IMR-90 (cell line): ENCODE data around the gene MEIS3. TPM values are rescaled to one million over a fixed set of nuclear protein-coding genes. Genes with fewer than 3 reads are reported as not detected.

Source experiments
- ATAC-seq: fragments of 200-7000 bp; cut with Tn5 transposase; 2 replicates; pipeline ENCODE4 v1.9.1; 2020; ENCODE audit warnings: low read depth, mild to moderate bottlenecking, moderate library complexity
- BruUV-seq: library from RNA; stranded (reverse); fragments of 400-500 nt; replicated peaks from 2 replicates; lab custom pipeline; 2021; lab: Mats Ljungman, UMichigan
- CTCF ChIA-PET: fragments of 300-600 bp; formaldehyde crosslinking; extraction: SDS; loops from one replicate; lab custom pipeline; 2021; ENCODE audit warnings: antibody characterized with exemption; lab: Yijun Ruan, JAX
- POLR2A ChIA-PET: fragments of 300-600 bp; sonication (Branson Sonifier 250); formaldehyde crosslinking; loops from one replicate; lab custom pipeline; 2022; ENCODE audit warnings: antibody characterized with exemption; ENCODE audit not compliant: unreplicated experiment; lab: Charles Lee
- DNase-seq: peaks from one replicate; pipeline ENCODE4 v3.0.0; 2013
- H2AFZ ChIP-seq: replicated peaks from 2 replicates; pipeline ENCODE3; 2013; ENCODE audit warnings: low read length, mild to moderate bottlenecking; ENCODE audit not compliant: poor library complexity
- H2AK5ac ChIP-seq: 2 replicates; pipeline ENCODE4 v1.6.1; 2013; ENCODE audit warnings: low read depth, low read length, inconsistent platforms
- H2AK9ac ChIP-seq: replicated peaks from 2 replicates; pipeline ENCODE3; 2013; ENCODE audit warnings: mild to moderate bottlenecking, low read depth, low read length, moderate library complexity; ENCODE audit not compliant: poor library complexity
- H2BK120ac ChIP-seq: 2 replicates; pipeline ENCODE4 v1.6.1; 2013; ENCODE audit warnings: low read depth, low read length, inconsistent platforms
- H2BK15ac ChIP-seq: 3 replicates; pipeline ENCODE4 v1.6.1; 2013; ENCODE audit warnings: low read depth, low read length, inconsistent platforms
- H2BK20ac ChIP-seq: 2 replicates; pipeline ENCODE4 v1.6.1; 2013; ENCODE audit warnings: low read depth, mild to moderate bottlenecking, inconsistent platforms, low read length, moderate library complexity
- H2BK5ac ChIP-seq: 2 replicates; pipeline ENCODE4 v1.6.1; 2013; ENCODE audit warnings: mild to moderate bottlenecking, low read depth, low read length, inconsistent platforms; ENCODE audit not compliant: poor library complexity, severe bottlenecking
- H3K14ac ChIP-seq: replicated peaks from 2 replicates; pipeline ENCODE4 v1.6.1; 2013; ENCODE audit warnings: low read depth, low read length, inconsistent platforms
- H3K18ac ChIP-seq: 2 replicates; pipeline ENCODE4 v1.6.1; 2013; ENCODE audit warnings: low read depth, low read length, control low read depth
- H3K23ac ChIP-seq: 2 replicates; pipeline ENCODE4 v1.6.1; 2013; ENCODE audit warnings: low read depth, low read length, inconsistent platforms
- H3K27ac ChIP-seq: 2 replicates; pipeline ENCODE4 v1.5.1; 2013; ENCODE audit warnings: mild to moderate bottlenecking, control low read depth, low read length; ENCODE audit not compliant: insufficient read depth
- H3K27me3 ChIP-seq: 2 replicates; pipeline ENCODE4 v1.6.1; 2013; ENCODE audit warnings: low read length; ENCODE audit not compliant: control insufficient read depth, insufficient read depth
- H3K36me3 ChIP-seq: 2 replicates; pipeline ENCODE4 v1.6.1; 2013; ENCODE audit warnings: low read length, mixed read lengths; ENCODE audit not compliant: control insufficient read depth, insufficient read depth
- H3K4ac ChIP-seq: 2 replicates; pipeline ENCODE4 v1.6.1; 2013; ENCODE audit warnings: low read depth, low read length, inconsistent platforms
- H3K4me1 ChIP-seq: 2 replicates; pipeline ENCODE4 v1.6.1; 2013; ENCODE audit warnings: low read length, mixed read lengths; ENCODE audit not compliant: control insufficient read depth, insufficient read depth
- H3K4me2 ChIP-seq: 2 replicates; pipeline ENCODE4 v1.6.1; 2013; ENCODE audit warnings: low read depth, mild to moderate bottlenecking, control low read depth, low read length, moderate library complexity
- H3K4me3 ChIP-seq: 2 replicates; pipeline ENCODE4 v1.5.1; 2013; ENCODE audit warnings: low read depth, mild to moderate bottlenecking, control low read depth, low read length, moderate library complexity; ENCODE audit not compliant: insufficient read depth
- H3K56ac ChIP-seq: 2 replicates; pipeline ENCODE4 v1.6.1; 2013; ENCODE audit warnings: low read length, inconsistent platforms; ENCODE audit not compliant: insufficient read depth; ENCODE audit errors: extremely low read depth
- H3K79me1 ChIP-seq, 2 experiments: 2 replicates each; pipeline ENCODE4 v1.6.1; 2013; ENCODE audit warnings: low read length in 2 of 2, inconsistent platforms in 1 of 2, low read depth in 1 of 2
- H3K9ac ChIP-seq: 2 replicates; pipeline ENCODE4 v1.6.1; 2013; ENCODE audit warnings: low read depth, low read length, control low read depth
- H3K9me1 ChIP-seq: 2 replicates; pipeline ENCODE4 v1.6.1; 2013; ENCODE audit warnings: low read length, inconsistent platforms; ENCODE audit not compliant: insufficient read depth
- H3K9me3 ChIP-seq: 2 replicates; pipeline ENCODE4 v1.6.1; 2013; ENCODE audit warnings: low read length; ENCODE audit not compliant: control insufficient read depth, insufficient read depth
- H4K20me1 ChIP-seq: 2 replicates; pipeline ENCODE4 v1.6.1; 2013; ENCODE audit warnings: low read length, inconsistent platforms; ENCODE audit not compliant: insufficient read depth
- H4K5ac ChIP-seq: 2 replicates; pipeline ENCODE4 v1.6.1; 2013; ENCODE audit warnings: mild to moderate bottlenecking, low read depth, low read length, control low read depth
- H4K8ac ChIP-seq, 2 experiments: 2 replicates each; pipeline ENCODE4 v1.6.1; 2013; ENCODE audit warnings: low read depth in 2 of 2, low read length in 2 of 2, control low read depth in 1 of 2, inconsistent platforms in 1 of 2
- H4K91ac ChIP-seq: 2 replicates; pipeline ENCODE4 v1.6.1; 2013; ENCODE audit warnings: low read depth, low read length, inconsistent platforms; ENCODE audit not compliant: insufficient read depth
- MXI1 ChIP-seq: IDR thresholded peaks from 2 replicates; pipeline ENCODE4 v1.6.1; 2012; ENCODE audit warnings: low read depth, mild to moderate bottlenecking, low read length, moderate library complexity, borderline replicate concordance
- RAD21 ChIP-seq: IDR thresholded peaks from 2 replicates; pipeline ENCODE4 v1.6.1; 2012; ENCODE audit warnings: low read length, improper control_type of control experiment
- SMC3 ChIP-seq: fragments of 150-350 bp; IDR thresholded peaks from 2 replicates; pipeline ENCODE4 v1.6.1; 2016; ENCODE audit warnings: low read depth, mild to moderate bottlenecking, antibody characterized with exemption, low read length, moderate library complexity
- WGBS, 2 experiments: methylation state at CpG; one replicate each; pipeline versions ENCODE4 v1.1.5 to v1.1.7; 2013; ENCODE audit warnings: missing lambda C conversion rate in 2 of 2; ENCODE audit not compliant: insufficient read length in 1 of 2; ENCODE audit errors: extremely low coverage in 2 of 2; 5-methylcytosine and 5-hydroxymethylcytosine counted together
- dilution Hi-C: fragments of 300-500 bp; cut with HindIII; formaldehyde crosslinking; loops from one replicate; pipeline ENCODE4 v1.14.3; 2018; ENCODE audit warnings: low sequenced_read_pairs; ENCODE audit not compliant: unreplicated experiment
- in situ Hi-C: fragments of 300-500 bp; cut with MboI; formaldehyde crosslinking; loops from 3 replicates; pipeline ENCODE4 v1.14.3; 2019; ENCODE audit warnings: low sequenced_read_pairs, inconsistent platforms, mixed read lengths
- intact Hi-C: fragments of 100-400 bp; cut with micrococcal nuclease; formaldehyde crosslinking; loops from 2 replicates; pipeline ENCODE4 v1.10.0; 2022
- polyA plus RNA-seq, 3 experiments: library from polyadenylated mRNA; depleted of rRNA; stranded (reverse); fragments of >200 nt; gene quantifications; 2 replicates each; pipeline ENCODE4 v1.2.3, GENCODE V29; 2012; ENCODE audit warnings: low replicate concordance in 1 of 3
- total RNA-seq: library from RNA; depleted of rRNA; stranded (reverse); fragments of >200 nt; gene quantifications from 2 replicates; pipeline ENCODE4 v1.2.3, GENCODE V29; 2012
- TF ChIP-seq, protein P1 (sequence below): fragments of 150-350 bp; IDR thresholded peaks from 2 replicates; pipeline ENCODE4 v1.6.1; 2017; ENCODE audit warnings: mild to moderate bottlenecking, antibody characterized with exemption, low read length, low read depth
- TF ChIP-seq, protein P2 (sequence below): conservative IDR thresholded peaks from 2 replicates; pipeline ENCODE4 v1.5.1; 2012; ENCODE audit warnings: mild to moderate bottlenecking, low read depth, low read length, improper control_type of control experiment

The MEIS3 gene
- total and polyA plus RNA-seq, 2 of the 4 experiments (the other 2 are of a cell fraction), result 32.4 to 33.0 TPM

DNA sequence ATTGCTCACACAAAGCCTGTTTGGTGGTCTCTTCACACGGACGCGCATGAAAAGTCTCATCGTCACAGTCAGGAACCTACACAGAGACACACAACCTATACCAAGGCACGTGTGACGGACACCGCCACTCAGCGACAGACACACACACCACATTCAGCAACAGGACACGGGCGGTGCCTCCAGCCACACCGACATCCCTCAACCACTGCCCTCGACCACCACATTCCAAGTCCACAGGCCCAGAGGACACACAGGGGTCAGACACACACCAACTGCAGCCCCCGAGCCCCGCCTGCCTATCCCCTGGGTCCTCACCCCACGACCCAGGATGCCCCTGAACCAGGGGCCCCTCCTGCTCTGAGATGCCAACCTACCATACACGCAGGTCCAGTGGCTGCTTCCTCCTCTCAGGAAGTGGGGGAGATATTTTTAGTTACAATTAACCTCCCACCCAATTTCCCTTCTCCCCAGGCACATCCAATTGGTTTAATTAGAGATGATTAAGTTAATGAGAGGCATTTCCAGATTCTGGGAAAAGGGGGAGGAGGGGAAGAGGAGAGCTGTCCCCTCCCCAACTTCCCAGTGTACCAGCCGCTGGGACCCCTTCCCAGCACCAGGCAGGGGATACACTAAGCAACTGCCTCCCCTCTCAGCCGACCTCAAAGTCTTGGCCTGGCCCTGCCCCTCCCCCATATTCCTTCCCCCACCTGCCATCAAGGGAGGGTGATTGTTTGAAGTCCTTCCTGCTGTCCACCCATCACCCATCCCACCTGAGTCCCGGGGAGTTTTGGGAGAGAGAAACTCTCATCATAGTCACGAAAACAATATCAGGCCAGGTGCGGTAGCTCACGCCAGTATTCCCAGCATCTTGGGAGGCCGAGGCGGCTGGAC lies 20.4 kb downstream of the MEIS3 start (continued):
- no peak for TF ChIP-seq MXI1

DNA sequence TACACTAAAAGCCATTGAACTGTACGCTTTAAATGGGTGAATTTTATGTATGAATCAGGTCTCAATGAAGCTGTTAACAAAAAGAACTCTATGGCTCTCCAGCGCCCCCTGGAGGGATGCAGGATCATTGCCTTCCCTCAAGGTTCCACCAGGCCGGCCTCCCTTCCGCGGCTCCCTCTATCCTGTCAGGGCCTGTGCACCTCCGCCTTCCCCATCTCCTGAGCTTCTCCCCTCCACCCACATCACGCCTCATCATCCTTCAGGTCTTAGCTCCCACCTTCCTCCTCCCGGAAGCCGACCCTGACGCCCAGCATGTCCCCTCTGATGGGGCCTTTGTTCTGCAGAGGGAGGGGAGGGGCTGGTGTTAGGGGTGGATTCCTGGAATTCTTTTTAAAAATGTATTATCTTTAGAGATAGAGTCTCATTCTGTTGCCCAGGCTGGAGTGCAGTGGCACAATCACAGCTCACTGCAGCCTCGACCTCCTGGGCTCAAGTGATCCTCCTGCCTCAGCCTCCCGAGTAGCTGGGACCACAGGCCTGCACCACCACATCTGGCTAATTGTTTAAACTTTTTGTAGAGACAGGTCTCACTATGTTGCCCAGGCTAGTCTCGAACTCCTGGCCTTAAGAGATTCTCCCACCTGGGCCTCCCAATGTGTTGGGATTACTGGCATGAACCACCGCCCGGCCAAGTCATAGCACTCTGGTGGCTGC lies 27.7 kb downstream of the MEIS3 start:
- Histone ChIP-seq H2BK120ac (0 out of 2 replicates have a peak overlapping the region, but pooled peaks have one; percentile 51), H4K8ac (no peak overlapping the region), H3K18ac (no peak overlapping the region), H3K4me3 (no peak overlapping the region), H3K9me1 (no peaks in the 10 kb centered on the region), H2AK9ac (peak overlapping the region; percentile 35), H3K4me1 (peaks cover 3% of the 10 kb centered on the region), H3K23ac (no peak overlapping the region), H3K4me2 (no peak overlapping the region), H2BK20ac (no peak overlapping the region), H3K27me3 (peaks cover 8% of the 10 kb centered on the region; the same call in 1 of the 2 replicates), H3K36me3 (no peaks in the 10 kb centered on the region), H3K9me3 (no peaks in the 10 kb centered on the region), H2BK15ac (no peak overlapping the region), H4K5ac (no peak overlapping the region), H2AK5ac (no peak overlapping the region; the same call in 1 of the 2 replicates), H3K79me1 (no peaks in the 10 kb centered on the region), H3K27ac (no peak overlapping the region), H4K20me1 (no peaks in the 10 kb centered on the region), H3K56ac (no peak overlapping the region), H3K4ac (no peak overlapping the region), H3K14ac (no peak overlapping the region), H2AFZ (peak overlapping the region; percentile 87), H2BK5ac (no peak overlapping the region), H3K9ac (no peak overlapping the region), H4K91ac (no peak overlapping the region)
- 57% methylated on average over 1 of the region's 15 CpGs; no CpG with 5 or more reads in 1 of the 2 experiments for WGBS, 2 experiments
- ChIA-PET CTCF (interaction anchor here (0.6 to 1.7 kb wide), 12 partner anchors 8 to 130 kb away, joined by 3 to 8 read pairs (median 4); partner anchors contain the start of genes DHX34, INAFM1 and MEIS3), POLR2A (no interaction called here)
- ATAC-seq (peak; percentile 95), DNase-seq (peak; percentile 66)
- in situ Hi-C loops, result no loop called here
- dilution Hi-C loops, result no loop called here
- intact Hi-C loops, result loop anchor here (1.0 kb wide), 3 partner anchors 42 to 107 kb away; partner anchors contain the start of gene DHX34
- TF ChIP-seq, protein P1, sequence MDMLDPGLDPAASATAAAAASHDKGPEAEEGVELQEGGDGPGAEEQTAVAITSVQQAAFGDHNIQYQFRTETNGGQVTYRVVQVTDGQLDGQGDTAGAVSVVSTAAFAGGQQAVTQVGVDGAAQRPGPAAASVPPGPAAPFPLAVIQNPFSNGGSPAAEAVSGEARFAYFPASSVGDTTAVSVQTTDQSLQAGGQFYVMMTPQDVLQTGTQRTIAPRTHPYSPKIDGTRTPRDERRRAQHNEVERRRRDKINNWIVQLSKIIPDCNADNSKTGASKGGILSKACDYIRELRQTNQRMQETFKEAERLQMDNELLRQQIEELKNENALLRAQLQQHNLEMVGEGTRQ, result no peak
- TF ChIP-seq SMC3 (peak; percentile 86), RAD21 (peak; percentile 82)
- TF ChIP-seq, protein P2, sequence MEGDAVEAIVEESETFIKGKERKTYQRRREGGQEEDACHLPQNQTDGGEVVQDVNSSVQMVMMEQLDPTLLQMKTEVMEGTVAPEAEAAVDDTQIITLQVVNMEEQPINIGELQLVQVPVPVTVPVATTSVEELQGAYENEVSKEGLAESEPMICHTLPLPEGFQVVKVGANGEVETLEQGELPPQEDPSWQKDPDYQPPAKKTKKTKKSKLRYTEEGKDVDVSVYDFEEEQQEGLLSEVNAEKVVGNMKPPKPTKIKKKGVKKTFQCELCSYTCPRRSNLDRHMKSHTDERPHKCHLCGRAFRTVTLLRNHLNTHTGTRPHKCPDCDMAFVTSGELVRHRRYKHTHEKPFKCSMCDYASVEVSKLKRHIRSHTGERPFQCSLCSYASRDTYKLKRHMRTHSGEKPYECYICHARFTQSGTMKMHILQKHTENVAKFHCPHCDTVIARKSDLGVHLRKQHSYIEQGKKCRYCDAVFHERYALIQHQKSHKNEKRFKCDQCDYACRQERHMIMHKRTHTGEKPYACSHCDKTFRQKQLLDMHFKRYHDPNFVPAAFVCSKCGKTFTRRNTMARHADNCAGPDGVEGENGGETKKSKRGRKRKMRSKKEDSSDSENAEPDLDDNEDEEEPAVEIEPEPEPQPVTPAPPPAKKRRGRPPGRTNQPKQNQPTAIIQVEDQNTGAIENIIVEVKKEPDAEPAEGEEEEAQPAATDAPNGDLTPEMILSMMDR, result peak; percentile 89
- no TSS peak for BruUV-seq
